PC-9 (cell line): Measurements from ENCODE around the gene CFAP20DC. TPM values are rescaled to one million over a fixed set of nuclear protein-coding genes. Genes with fewer than 3 reads are reported as not detected.
"Not testable (repeated sequence)": the region's sequence is repeated elsewhere in the genome, so short reads cannot be mapped to it uniquely, and the experiment has no call there.

Experiments used
- BruUV-seq: library from RNA; stranded (reverse); fragments of 400-500 nt; replicated peaks from 2 replicates; lab custom pipeline; 2021; lab: Mats Ljungman, UMichigan
- CTCF ChIA-PET: fragments of 300-600 bp; sonication (Branson Sonifier 250); formaldehyde crosslinking; loops from one replicate; lab custom pipeline; 2022; ENCODE audit warnings: antibody characterized with exemption; lab: Charles Lee
- POLR2A ChIA-PET: fragments of 300-600 bp; sonication (Branson Sonifier 250); formaldehyde crosslinking; loops from one replicate; lab custom pipeline; 2022; ENCODE audit warnings: antibody characterized with exemption; ENCODE audit not compliant: unreplicated experiment; lab: Charles Lee
- DNase-seq, 2 experiments: peaks; one replicate each; pipeline versions ENCODE4 v3.0.0 to v3.0.0-alpha.2; 2015 to 2022; ENCODE audit warnings: mixed read lengths in 1 of 2
- H2AFZ ChIP-seq: fragments of 200-600 bp; sonication (generic); 2 replicates; pipeline ENCODE4 v1.8.1; 2017; ENCODE audit warnings: antibody characterized with exemption
- H3F3A ChIP-seq: fragments of 200-600 bp; sonication (generic); 2 replicates; pipeline ENCODE4 v1.8.1; 2017; ENCODE audit warnings: antibody characterized with exemption, mild to moderate bottlenecking, low read depth; ENCODE audit not compliant: insufficient read depth
- H3K27ac ChIP-seq: fragments of 200-600 bp; sonication (generic); 2 replicates; pipeline ENCODE4 v1.6.1; 2016; ENCODE audit warnings: mixed run types
- H3K27me3 ChIP-seq: fragments of 200-600 bp; sonication (generic); 2 replicates; pipeline ENCODE4 v1.6.1; 2016; ENCODE audit warnings: low read depth, mixed run types; ENCODE audit not compliant: insufficient read depth
- H3K36me3 ChIP-seq: fragments of 200-600 bp; sonication (generic); 2 replicates; pipeline ENCODE4 v1.6.1; 2016; ENCODE audit warnings: low read depth, mixed run types
- H3K4me1 ChIP-seq: fragments of 200-600 bp; sonication (generic); replicated peaks from 2 replicates; pipeline ENCODE4 v1.6.1; 2016; ENCODE audit warnings: mixed run types; ENCODE audit not compliant: insufficient read depth
- H3K4me2 ChIP-seq: fragments of 200-600 bp; sonication (generic); 2 replicates; pipeline ENCODE4 v1.6.1; 2017; ENCODE audit warnings: mixed run types
- H3K4me3 ChIP-seq: fragments of 200-600 bp; sonication (generic); 2 replicates; pipeline ENCODE4 v1.6.1; 2016; ENCODE audit warnings: mixed run types
- H3K79me2 ChIP-seq: fragments of 200-600 bp; sonication (generic); 2 replicates; pipeline ENCODE4 v1.6.1; 2017; ENCODE audit warnings: low read depth, mixed run types
- H3K9me2 ChIP-seq: fragments of 200-600 bp; sonication (generic); 2 replicates; pipeline ENCODE4 v1.8.1; 2017; ENCODE audit warnings: mild to moderate bottlenecking; ENCODE audit not compliant: insufficient read depth
- H3K9me3 ChIP-seq: fragments of 200-600 bp; sonication (generic); 2 replicates; pipeline ENCODE4 v1.8.1; 2016; ENCODE audit warnings: low read depth; ENCODE audit not compliant: insufficient read depth
- H4K20me1 ChIP-seq: fragments of 200-600 bp; sonication (generic); 2 replicates; pipeline ENCODE4 v1.8.1; 2017; ENCODE audit not compliant: insufficient read depth
- EZH2 ChIP-seq: fragments of 200-600 bp; sonication (generic); IDR thresholded peaks from 2 replicates; pipeline ENCODE4 v1.8.0; 2017; ENCODE audit warnings: antibody characterized with exemption, low read depth
- intact Hi-C: fragments of 100-400 bp; cut with micrococcal nuclease; formaldehyde crosslinking; loops from one replicate; pipeline ENCODE4 v1.10.0; 2022; ENCODE audit not compliant: unreplicated experiment
- total RNA-seq: library from RNA; stranded (reverse); gene quantifications from 2 replicates; pipeline ENCODE4 v1.2.3, GENCODE V29; 2021
- TF ChIP-seq, protein P1 (sequence below): fragments of 200-600 bp; sonication (generic); conservative IDR thresholded peaks from 2 replicates; pipeline ENCODE4 v1.6.1; 2017; ENCODE audit warnings: mixed run types, antibody characterized with exemption, mild to moderate bottlenecking, moderate library complexity

The CFAP20DC gene
- total RNA-seq, 1 experiment from 2014 or later = 6.7 TPM

GRCh38 chr3:58986654-58987053 is 63.2 kb downstream of the CFAP20DC start:
- CTCF ChIA-PET = no interaction called here
- intact Hi-C loops = no loop called here
- H3K27me3 ChIP-seq = no peaks in the 10 kb centered on the region
- DNase-seq = no peak
- H3K4me1 ChIP-seq = no peaks in the 10 kb centered on the region
- H4K20me1 ChIP-seq = no peaks in the 10 kb centered on the region
- no peaks in the 10 kb centered on the region for H3K36me3 ChIP-seq
- no peaks in the 10 kb centered on the region for H3K9me2 ChIP-seq
- POLR2A ChIA-PET = no interaction called here
- no peak overlapping the region for H3K27ac ChIP-seq
- no peak overlapping the region for H3K4me2 ChIP-seq
- no peaks in the 10 kb centered on the region for H3K9me3 ChIP-seq
- H3K79me2 ChIP-seq = no peaks in the 10 kb centered on the region
- BruUV-seq = no TSS peak
- H3F3A ChIP-seq = no peaks in the 10 kb centered on the region
- no peak overlapping the region for H3K4me3 ChIP-seq
- TF ChIP-seq EZH2 = no peak
- TF ChIP-seq, protein P1, sequence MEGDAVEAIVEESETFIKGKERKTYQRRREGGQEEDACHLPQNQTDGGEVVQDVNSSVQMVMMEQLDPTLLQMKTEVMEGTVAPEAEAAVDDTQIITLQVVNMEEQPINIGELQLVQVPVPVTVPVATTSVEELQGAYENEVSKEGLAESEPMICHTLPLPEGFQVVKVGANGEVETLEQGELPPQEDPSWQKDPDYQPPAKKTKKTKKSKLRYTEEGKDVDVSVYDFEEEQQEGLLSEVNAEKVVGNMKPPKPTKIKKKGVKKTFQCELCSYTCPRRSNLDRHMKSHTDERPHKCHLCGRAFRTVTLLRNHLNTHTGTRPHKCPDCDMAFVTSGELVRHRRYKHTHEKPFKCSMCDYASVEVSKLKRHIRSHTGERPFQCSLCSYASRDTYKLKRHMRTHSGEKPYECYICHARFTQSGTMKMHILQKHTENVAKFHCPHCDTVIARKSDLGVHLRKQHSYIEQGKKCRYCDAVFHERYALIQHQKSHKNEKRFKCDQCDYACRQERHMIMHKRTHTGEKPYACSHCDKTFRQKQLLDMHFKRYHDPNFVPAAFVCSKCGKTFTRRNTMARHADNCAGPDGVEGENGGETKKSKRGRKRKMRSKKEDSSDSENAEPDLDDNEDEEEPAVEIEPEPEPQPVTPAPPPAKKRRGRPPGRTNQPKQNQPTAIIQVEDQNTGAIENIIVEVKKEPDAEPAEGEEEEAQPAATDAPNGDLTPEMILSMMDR = no peak
- H2AFZ ChIP-seq = no peak overlapping the region

- Histone ChIP-seq H3K4me3 (no peak overlapping the region), H3F3A (no peaks in the 10 kb centered on the region), H4K20me1 (no peaks in the 10 kb centered on the region), H3K79me2 (no peaks in the 10 kb centered on the region), H3K9me3 (no peaks in the 10 kb centered on the region), H3K9me2 (no peaks in the 10 kb centered on the region), H3K36me3 (no peaks in the 10 kb centered on the region), H3K4me2 (no peak overlapping the region), H2AFZ (no peak overlapping the region), H3K4me1 (no peaks in the 10 kb centered on the region), H3K27ac (no peak overlapping the region), H3K27me3 (no peaks in the 10 kb centered on the region)
- no TSS peak for BruUV-seq
- POLR2A ChIA-PET = no interaction called here
- TF ChIP-seq, protein P1 = no peak
- no peak for TF ChIP-seq EZH2
- no peak for DNase-seq
- CTCF ChIA-PET = no interaction called here
- intact Hi-C loops = no loop called here
These were observed 70.0 kb downstream of the CFAP20DC start for GRCh38 chr3:58979840-58980239.

DNA sequence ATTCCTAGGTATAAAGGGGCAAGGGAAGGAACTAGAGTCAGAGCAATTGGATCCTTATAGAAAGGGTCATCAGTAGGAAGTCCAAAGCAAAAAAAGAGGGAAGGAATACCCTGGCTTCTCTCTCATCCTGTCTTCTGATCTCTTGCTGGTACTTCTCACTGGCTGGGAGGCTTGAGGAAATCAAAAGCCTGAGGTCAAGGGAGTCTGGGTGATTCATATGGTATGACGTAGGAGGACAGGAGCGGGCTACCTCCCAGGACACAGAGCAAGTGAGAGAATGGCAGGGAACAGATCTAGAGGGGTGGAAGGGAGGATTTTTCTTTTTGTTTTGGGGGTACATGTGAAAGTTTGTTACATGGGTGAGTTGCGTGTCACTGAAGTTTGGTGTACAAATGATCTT is 76.0 kb downstream of the CFAP20DC start:
- no peaks in the 10 kb centered on the region for H3K9me3 ChIP-seq
- POLR2A ChIA-PET = no interaction called here
- no peak overlapping the region for H3K4me3 ChIP-seq
- H3F3A ChIP-seq = no peaks in the 10 kb centered on the region
- no TSS peak for BruUV-seq
- no peaks in the 10 kb centered on the region for H3K79me2 ChIP-seq
- H3K4me2 ChIP-seq = no peak overlapping the region
- H3K27me3 ChIP-seq = no peaks in the 10 kb centered on the region
- no peaks in the 10 kb centered on the region for H3K36me3 ChIP-seq
- H3K4me1 ChIP-seq = no peaks in the 10 kb centered on the region
- no peaks in the 10 kb centered on the region for H4K20me1 ChIP-seq
- H2AFZ ChIP-seq = no peak overlapping the region
- CTCF ChIA-PET = no interaction called here
- H3K27ac ChIP-seq = no peak overlapping the region
- intact Hi-C loops = no loop called here
- no peak for DNase-seq
- H3K9me2 ChIP-seq = no peaks in the 10 kb centered on the region
- TF ChIP-seq EZH2 = no peak
- TF ChIP-seq, protein P1 = no peak

GRCh38 chr3:58967866-58968265 is 82.0 kb downstream of the CFAP20DC start:
- H3K27ac ChIP-seq, H3K79me2 ChIP-seq, H3K4me1 ChIP-seq, BruUV-seq, H3K36me3 ChIP-seq, H2AFZ ChIP-seq, H3K9me2 ChIP-seq, DNase-seq, H4K20me1 ChIP-seq, H3K4me2 ChIP-seq, H3K4me3 ChIP-seq, CTCF ChIA-PET, intact Hi-C loops, H3K9me3 ChIP-seq, H3F3A ChIP-seq, H3K27me3 ChIP-seq: not testable (repeated sequence)
- POLR2A ChIA-PET = interaction anchor here (0.6 kb wide), 1 partner anchor 476 kb away, joined by 3 read pairs; no protein-coding TSS in a partner anchor
